Measurements from ENCODE around the gene EIF4ENIF1.
"Not testable (repeated sequence)": the region's sequence is repeated elsewhere in the genome, so short reads cannot be mapped to it uniquely, and the experiment has no call there.

The EIF4ENIF1 gene

DNA sequence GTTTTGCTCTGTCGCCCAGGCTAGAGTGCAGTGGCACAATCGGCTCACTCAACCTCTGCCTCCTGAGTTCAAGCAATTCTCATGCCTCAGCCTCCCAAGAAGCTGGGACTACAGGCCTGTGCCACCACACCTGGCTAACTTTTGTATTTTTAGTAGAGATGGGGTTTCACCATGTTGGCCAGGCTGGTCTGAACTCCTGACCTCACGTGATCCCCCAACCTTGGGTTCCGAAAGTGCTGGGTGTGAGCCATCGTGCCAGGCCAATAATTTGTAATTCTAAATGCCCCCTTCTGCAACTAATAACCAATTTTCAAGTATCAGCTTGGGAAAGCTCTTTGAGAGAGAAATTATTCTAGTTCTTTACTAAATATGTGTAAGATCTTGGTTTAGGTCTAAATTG lies 3.7 kb upstream of the EIF4ENIF1 start:
- not testable (repeated sequence) for H3K9me3 ChIP-seq (ENCODE audit: control insufficient read depth, low read length); H3K27me3 ChIP-seq (ENCODE audit: control insufficient read depth in 1 of 2, insufficient read depth in 1 of 2, low read length in 2 of 2); H3K14ac ChIP-seq (ENCODE audit: low read length in 2 of 2); H3K9ac ChIP-seq (ENCODE audit: low read length); H2BK12ac ChIP-seq (ENCODE audit: low read length in 2 of 2); H4K91ac ChIP-seq (ENCODE audit: low read length); H3K4me2 ChIP-seq (ENCODE audit: low read length, poor library complexity, severe bottlenecking); H4K8ac ChIP-seq (ENCODE audit: low read length); H3K36me3 ChIP-seq (ENCODE audit: control insufficient read depth in 1 of 2, insufficient read depth in 2 of 2, low read depth in 1 of 2, low read length in 2 of 2); H3K4me1 ChIP-seq (ENCODE audit: control insufficient read depth, insufficient read depth, low read depth, low read length); H3K23ac ChIP-seq (ENCODE audit: low read length in 2 of 2); H3K4ac ChIP-seq (ENCODE audit: low read depth in 1 of 2, low read length in 2 of 2); DNase-seq; H2BK15ac ChIP-seq (ENCODE audit: low read depth, poor library complexity, severe bottlenecking); H2AFZ ChIP-seq (ENCODE audit: low read depth, low read length); H2BK120ac ChIP-seq (ENCODE audit: low read depth, low read length); H2BK5ac ChIP-seq (ENCODE audit: low read depth, low read length, poor library complexity, severe bottlenecking); H2AK5ac ChIP-seq (ENCODE audit: low read length, severe bottlenecking); H3K18ac ChIP-seq (ENCODE audit: low read depth in 1 of 2, low read length in 2 of 2); H3K4me3 ChIP-seq (ENCODE audit: insufficient read depth in 1 of 2, low read depth in 1 of 2, low read length in 2 of 2); H3K27ac ChIP-seq (ENCODE audit: low read length, poor library complexity, severe bottlenecking)
- 89% methylated on average over 1 of the region's 5 CpGs for WGBS
- H3K79me1 ChIP-seq (replicated peaks; ENCODE audit: low read length, poor library complexity, severe bottlenecking): peaks cover 20% of the 10 kb centered on the region

DNA sequence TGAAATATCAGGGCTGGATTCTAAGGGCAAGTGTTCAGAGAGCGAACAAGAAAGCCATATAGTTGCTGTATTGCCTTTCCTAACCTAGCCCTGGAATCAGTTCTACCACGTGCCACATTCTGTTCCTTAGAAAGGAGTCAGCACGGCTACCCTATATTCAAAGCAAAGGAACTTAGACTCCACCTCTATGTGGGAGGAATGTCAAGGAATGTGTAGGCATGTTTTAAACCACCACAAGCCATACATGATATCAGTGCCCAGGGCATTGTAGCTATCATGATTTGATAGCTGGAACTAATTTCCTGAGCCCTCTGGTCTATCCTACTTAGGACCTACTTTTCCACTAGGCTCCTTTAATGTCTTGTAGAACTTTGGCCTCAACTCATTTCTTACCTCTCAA lies 2.5 kb upstream of the EIF4ENIF1 start:
- H4K8ac ChIP-seq (ENCODE audit: low read length): peak overlapping the region; percentile 36
- H4K91ac ChIP-seq (ENCODE audit: low read length): no peak overlapping the region
- no peak overlapping the region for H3K27ac ChIP-seq (ENCODE audit: low read length, poor library complexity, severe bottlenecking)
- no peak overlapping the region for H3K9ac ChIP-seq (ENCODE audit: low read length)
- no peak overlapping the region for H3K4me2 ChIP-seq (ENCODE audit: low read length, poor library complexity, severe bottlenecking)
- no peak overlapping the region for H2BK5ac ChIP-seq (ENCODE audit: low read depth, low read length, poor library complexity, severe bottlenecking)
- no peaks in the 10 kb centered on the region for H3K27me3 ChIP-seq (ENCODE audit: control insufficient read depth in 1 of 2, insufficient read depth in 1 of 2, low read length in 2 of 2)
- H2BK120ac ChIP-seq (ENCODE audit: low read depth, low read length): no peak overlapping the region
- no peak overlapping the region for H2BK12ac ChIP-seq (ENCODE audit: low read length in 2 of 2)
- H3K14ac ChIP-seq (ENCODE audit: low read length in 2 of 2): no peak overlapping the region
- DNase-seq: no peak
- no peak overlapping the region for H2BK15ac ChIP-seq (ENCODE audit: low read depth, poor library complexity, severe bottlenecking)
- no peak overlapping the region for H3K4me3 ChIP-seq (ENCODE audit: insufficient read depth in 1 of 2, low read depth in 1 of 2, low read length in 2 of 2)
- H3K79me1 ChIP-seq (replicated peaks; ENCODE audit: low read length, poor library complexity, severe bottlenecking): peaks cover 17% of the 10 kb centered on the region
- no peak overlapping the region for H3K4ac ChIP-seq (ENCODE audit: low read depth in 1 of 2, low read length in 2 of 2)
- H2AFZ ChIP-seq (ENCODE audit: low read depth, low read length): no peak overlapping the region
- H3K4me1 ChIP-seq (ENCODE audit: control insufficient read depth, insufficient read depth, low read depth, low read length): peaks cover 10% of the 10 kb centered on the region
- no peak overlapping the region for H3K23ac ChIP-seq (ENCODE audit: low read length in 2 of 2)
- peaks cover 4 to 11% of the 10 kb centered on the region in 2 experiments for H3K36me3 ChIP-seq (ENCODE audit: control insufficient read depth in 1 of 2, insufficient read depth in 2 of 2, low read depth in 1 of 2, low read length in 2 of 2)
- H3K9me3 ChIP-seq (ENCODE audit: control insufficient read depth, low read length): no peaks in the 10 kb centered on the region
- 100% methylated on average over 1 of the region's 3 CpGs for WGBS
- no peak overlapping the region for H3K18ac ChIP-seq (ENCODE audit: low read depth in 1 of 2, low read length in 2 of 2)
- peak overlapping the region; percentile 58 for H2AK5ac ChIP-seq (ENCODE audit: low read length, severe bottlenecking)

DNA sequence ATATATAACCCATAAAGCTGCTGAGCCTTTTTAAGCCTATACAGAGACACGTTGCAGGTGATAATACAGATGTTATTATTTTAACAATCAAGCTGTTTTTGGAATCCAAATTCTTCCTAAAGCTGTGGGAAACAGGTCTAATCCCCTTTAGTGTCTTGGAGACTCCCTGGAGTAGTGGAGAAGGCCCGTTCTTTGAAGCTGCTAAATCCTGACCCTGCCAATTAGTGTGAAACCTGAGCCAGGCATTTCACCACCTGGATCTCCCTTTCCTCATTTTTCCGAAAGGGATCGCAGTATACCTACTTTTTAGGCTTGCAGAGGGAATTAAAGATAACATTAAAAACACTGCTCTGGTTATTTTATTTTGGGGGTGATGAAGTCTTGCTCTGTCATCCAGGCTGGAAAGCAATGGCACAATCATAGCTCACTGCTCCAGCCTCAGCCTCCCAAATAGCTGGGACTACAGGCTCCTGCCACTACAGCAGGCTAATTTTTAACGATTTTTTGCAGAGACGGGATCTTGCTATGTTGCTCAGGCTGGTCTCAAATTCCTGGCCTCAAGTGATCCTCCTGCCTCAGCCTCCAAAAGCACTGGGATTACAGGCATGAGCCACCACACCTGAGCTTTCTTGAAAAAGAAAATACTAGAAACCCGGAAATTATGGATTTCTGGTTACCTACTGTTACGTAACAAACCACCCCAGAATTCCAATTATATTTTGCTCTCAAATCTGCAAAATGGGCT lies 1.7 kb upstream of the EIF4ENIF1 start:
- H2BK120ac ChIP-seq (ENCODE audit: low read depth, low read length): no peak overlapping the region
- H3K36me3 ChIP-seq (ENCODE audit: control insufficient read depth in 1 of 2, insufficient read depth in 2 of 2, low read depth in 1 of 2, low read length in 2 of 2): peaks cover 8 to 18% of the 10 kb centered on the region in 2 experiments
- H3K4me2 ChIP-seq (ENCODE audit: low read length, poor library complexity, severe bottlenecking): peak overlapping the region; percentile 65
- H3K27ac ChIP-seq (ENCODE audit: low read length, poor library complexity, severe bottlenecking): peak overlapping the region; percentile 91
- H3K4me3 ChIP-seq (ENCODE audit: insufficient read depth in 1 of 2, low read depth in 1 of 2, low read length in 2 of 2): peak overlapping the region in 1 of 2 experiments; percentile 97
- H3K79me1 ChIP-seq (replicated peaks; ENCODE audit: low read length, poor library complexity, severe bottlenecking): peaks cover 12% of the 10 kb centered on the region
- H3K9me3 ChIP-seq (ENCODE audit: control insufficient read depth, low read length): no peaks in the 10 kb centered on the region
- peak overlapping the region; percentile 92 for H3K9ac ChIP-seq (ENCODE audit: low read length)
- DNase-seq: no peak
- H3K27me3 ChIP-seq (ENCODE audit: control insufficient read depth in 1 of 2, insufficient read depth in 1 of 2, low read length in 2 of 2): no peaks in the 10 kb centered on the region
- no peak overlapping the region for H4K8ac ChIP-seq (ENCODE audit: low read length)
- H4K91ac ChIP-seq (ENCODE audit: low read length): no peak overlapping the region
- no peak overlapping the region for H3K18ac ChIP-seq (ENCODE audit: low read depth in 1 of 2, low read length in 2 of 2)
- no peak overlapping the region for H2BK5ac ChIP-seq (ENCODE audit: low read depth, low read length, poor library complexity, severe bottlenecking)
- no peak overlapping the region for H3K4ac ChIP-seq (ENCODE audit: low read depth in 1 of 2, low read length in 2 of 2)
- peak overlapping the region; percentile 20 for H2AK5ac ChIP-seq (ENCODE audit: low read length, severe bottlenecking)
- no peak overlapping the region for H2BK12ac ChIP-seq (ENCODE audit: low read length in 2 of 2)
- H3K4me1 ChIP-seq (ENCODE audit: control insufficient read depth, insufficient read depth, low read depth, low read length): peaks cover 7% of the 10 kb centered on the region
- no peak overlapping the region for H2AFZ ChIP-seq (ENCODE audit: low read depth, low read length)
- H3K14ac ChIP-seq (ENCODE audit: low read length in 2 of 2): no peak overlapping the region
- H2BK15ac ChIP-seq (ENCODE audit: low read depth, poor library complexity, severe bottlenecking): no peak overlapping the region
- 83% methylated on average over 5 of the region's 8 CpGs for WGBS
- no peak overlapping the region for H3K23ac ChIP-seq (ENCODE audit: low read length in 2 of 2)

DNA sequence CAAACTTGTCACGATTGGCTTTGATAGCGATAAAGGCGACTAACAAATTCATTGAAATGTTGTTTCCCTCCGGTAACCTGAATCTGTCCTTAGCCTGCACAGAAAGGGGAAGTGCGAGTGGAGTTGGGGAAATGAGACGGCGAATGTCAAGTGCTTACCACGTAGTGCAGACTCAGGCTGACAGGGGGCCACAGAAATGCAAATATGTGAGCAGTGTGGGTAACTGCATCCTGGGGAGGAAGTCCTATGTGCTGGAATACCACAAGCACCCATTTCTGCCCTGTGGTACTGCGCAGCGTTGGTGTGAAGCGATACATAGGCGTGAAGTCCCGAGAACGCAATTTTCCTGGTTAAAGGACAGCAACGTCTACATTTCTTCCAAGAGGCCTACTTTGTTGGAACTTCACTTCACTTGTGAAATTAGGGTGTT lies 869 bp upstream of the EIF4ENIF1 start:
- H3K4ac ChIP-seq (ENCODE audit: low read depth in 1 of 2, low read length in 2 of 2): peak overlapping the region; percentile 75 to 98
- no peak overlapping the region for H2BK120ac ChIP-seq (ENCODE audit: low read depth, low read length)
- H2AFZ ChIP-seq (ENCODE audit: low read depth, low read length): no peak overlapping the region
- peaks cover 7% of the 10 kb centered on the region for H3K4me1 ChIP-seq (ENCODE audit: control insufficient read depth, insufficient read depth, low read depth, low read length)
- peaks cover 15 to 20% of the 10 kb centered on the region in 2 experiments for H3K36me3 ChIP-seq (ENCODE audit: control insufficient read depth in 1 of 2, insufficient read depth in 2 of 2, low read depth in 1 of 2, low read length in 2 of 2)
- peak overlapping the region; percentile 92 for H3K9ac ChIP-seq (ENCODE audit: low read length)
- peak; percentile 88 for DNase-seq
- no peaks in the 10 kb centered on the region for H3K27me3 ChIP-seq (ENCODE audit: control insufficient read depth in 1 of 2, insufficient read depth in 1 of 2, low read length in 2 of 2)
- H2BK5ac ChIP-seq (ENCODE audit: low read depth, low read length, poor library complexity, severe bottlenecking): no peak overlapping the region
- peak overlapping the region; percentile 65 for H3K4me2 ChIP-seq (ENCODE audit: low read length, poor library complexity, severe bottlenecking)
- H3K23ac ChIP-seq (ENCODE audit: low read length in 2 of 2): peak overlapping the region in 1 of 2 experiments; percentile 34
- H3K14ac ChIP-seq (ENCODE audit: low read length in 2 of 2): no peak overlapping the region
- H3K18ac ChIP-seq (ENCODE audit: low read depth in 1 of 2, low read length in 2 of 2): peak overlapping the region; percentile 3 to 86
- no peak overlapping the region for H2AK5ac ChIP-seq (ENCODE audit: low read length, severe bottlenecking)
- peaks cover 12% of the 10 kb centered on the region for H3K79me1 ChIP-seq (replicated peaks; ENCODE audit: low read length, poor library complexity, severe bottlenecking)
- peak overlapping the region; percentile 97 to 98 for H3K4me3 ChIP-seq (ENCODE audit: insufficient read depth in 1 of 2, low read depth in 1 of 2, low read length in 2 of 2)
- 6% methylated on average over 15 of the region's 15 CpGs for WGBS
- peak overlapping the region; percentile 90 for H4K8ac ChIP-seq (ENCODE audit: low read length)
- H3K9me3 ChIP-seq (ENCODE audit: control insufficient read depth, low read length): no peaks in the 10 kb centered on the region
- H3K27ac ChIP-seq (ENCODE audit: low read length, poor library complexity, severe bottlenecking): peak overlapping the region; percentile 91
- H2BK15ac ChIP-seq (ENCODE audit: low read depth, poor library complexity, severe bottlenecking): no peak overlapping the region
- H4K91ac ChIP-seq (ENCODE audit: low read length): peak overlapping the region; percentile 99
- H2BK12ac ChIP-seq (ENCODE audit: low read length in 2 of 2): no peak overlapping the region
